GM12801 (cell line): ENCODE data around the gene GALNS.

Experiments
- CTCF ChIP-seq: IDR thresholded peaks from one replicate; pipeline ENCODE4 v1.5.1; 2011; ENCODE audit warnings: control low read depth; ENCODE audit not compliant: insufficient read length; ENCODE audit errors: extremely low read depth

The GALNS gene

GRCh38 chr16:88842308-88842756, 14.4 kb downstream of the GALNS start:
- no peak for TF ChIP-seq CTCF

GRCh38 chr16:88841521-88842307, 15.0 kb downstream of the GALNS start:
- no peak for TF ChIP-seq CTCF

GRCh38 chr16:88840600-88841215, 16.0 kb downstream of the GALNS start:
- TF ChIP-seq CTCF, result no peak

GRCh38 chr16:88839745-88840599, 16.8 kb downstream of the GALNS start:
- TF ChIP-seq CTCF, result no peak

GRCh38 chr16:88839026-88839529, 17.7 kb downstream of the GALNS start:
- TF ChIP-seq CTCF, result no peak

- TF ChIP-seq CTCF, result no peak
Measured at GRCh38 chr16:88838566-88838965, 18.2 kb downstream of the GALNS start.

- TF ChIP-seq CTCF, result no peak
Measured at GRCh38 chr16:88837806-88838205, 18.9 kb downstream of the GALNS start.
